ENCODE results near the gene TST.

The TST gene

DNA sequence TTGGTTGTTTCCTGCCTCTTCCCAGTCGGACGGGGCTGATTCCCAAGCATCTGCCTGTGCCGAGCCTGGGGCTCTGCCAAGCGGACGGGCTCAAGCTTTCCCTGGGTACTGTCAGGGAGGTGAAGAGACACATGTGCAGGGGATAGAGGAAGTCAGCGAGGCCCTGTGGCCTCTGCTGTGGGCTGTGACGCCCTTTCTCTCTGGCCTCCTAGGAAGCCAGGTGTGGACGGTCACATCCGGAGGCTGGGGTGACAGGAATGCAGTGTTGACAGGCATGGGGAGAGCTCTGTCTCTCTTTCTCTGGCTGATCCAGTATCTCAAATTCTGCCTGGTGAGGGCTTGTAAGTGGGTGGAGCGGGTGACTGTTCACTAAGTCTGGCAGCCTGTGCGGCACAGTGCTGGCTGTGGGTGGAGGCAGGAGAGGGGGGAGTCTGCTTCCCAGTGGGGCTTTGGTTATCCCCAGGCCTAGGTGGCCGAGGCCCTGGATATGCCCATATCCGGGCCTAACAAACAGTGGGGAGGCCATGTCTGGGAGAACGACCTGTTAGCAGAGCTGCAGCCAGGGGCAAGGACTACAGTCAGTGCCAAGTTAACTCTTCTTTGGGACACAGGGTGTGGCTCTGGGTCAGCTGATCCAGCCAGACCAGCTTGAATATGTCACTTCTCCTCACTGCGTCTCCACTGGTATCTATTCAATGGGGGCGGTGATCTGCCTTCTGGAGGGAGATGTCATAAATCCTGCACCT is 34.2 kb upstream of the TST start:
- no peak for DNase-seq

DNA sequence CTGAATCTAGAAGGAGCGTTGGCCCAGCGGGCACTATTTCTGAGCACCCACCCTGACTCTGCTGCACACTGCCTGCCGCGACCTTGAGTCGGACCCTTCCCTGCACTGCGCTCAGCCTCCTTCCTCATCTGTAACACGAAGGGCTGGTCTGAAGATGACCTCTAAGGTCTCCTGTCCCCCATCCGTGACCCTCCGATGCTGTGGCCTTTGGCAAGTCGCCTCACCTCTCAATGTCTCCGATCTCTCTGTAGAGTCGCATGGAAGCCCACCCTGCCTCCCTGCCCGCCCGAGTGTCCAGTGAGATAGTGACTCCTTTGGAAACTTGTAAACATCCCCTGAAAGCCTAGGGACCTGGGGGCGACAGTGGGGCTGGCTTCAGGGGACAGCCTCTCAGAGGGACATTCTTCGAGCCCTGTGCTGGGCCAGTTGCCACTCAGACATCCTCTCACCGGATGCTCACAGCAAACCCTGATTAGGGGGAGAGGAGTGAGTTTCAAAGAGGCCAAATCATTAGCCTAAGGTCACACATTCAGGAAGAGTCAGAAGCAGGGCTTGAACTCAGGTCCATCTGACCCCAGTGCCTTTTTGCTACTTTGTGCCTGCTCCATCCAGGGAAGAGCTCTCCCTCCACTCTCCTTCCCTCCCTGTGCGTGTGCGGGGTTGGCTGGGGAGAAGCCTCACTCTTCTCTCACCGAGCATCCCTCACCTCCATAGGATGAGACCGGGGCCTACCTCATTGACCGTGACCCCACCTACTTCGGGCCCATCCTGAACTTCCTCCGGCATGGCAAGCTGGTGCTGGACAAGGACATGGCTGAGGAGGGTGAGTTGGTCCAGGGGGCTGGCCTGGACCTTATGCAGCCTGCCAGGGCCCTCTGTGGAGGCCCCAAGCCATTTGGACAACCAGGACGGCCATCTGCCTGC is 33.4 kb upstream of the TST start:
- DNase-seq: no peak

DNA sequence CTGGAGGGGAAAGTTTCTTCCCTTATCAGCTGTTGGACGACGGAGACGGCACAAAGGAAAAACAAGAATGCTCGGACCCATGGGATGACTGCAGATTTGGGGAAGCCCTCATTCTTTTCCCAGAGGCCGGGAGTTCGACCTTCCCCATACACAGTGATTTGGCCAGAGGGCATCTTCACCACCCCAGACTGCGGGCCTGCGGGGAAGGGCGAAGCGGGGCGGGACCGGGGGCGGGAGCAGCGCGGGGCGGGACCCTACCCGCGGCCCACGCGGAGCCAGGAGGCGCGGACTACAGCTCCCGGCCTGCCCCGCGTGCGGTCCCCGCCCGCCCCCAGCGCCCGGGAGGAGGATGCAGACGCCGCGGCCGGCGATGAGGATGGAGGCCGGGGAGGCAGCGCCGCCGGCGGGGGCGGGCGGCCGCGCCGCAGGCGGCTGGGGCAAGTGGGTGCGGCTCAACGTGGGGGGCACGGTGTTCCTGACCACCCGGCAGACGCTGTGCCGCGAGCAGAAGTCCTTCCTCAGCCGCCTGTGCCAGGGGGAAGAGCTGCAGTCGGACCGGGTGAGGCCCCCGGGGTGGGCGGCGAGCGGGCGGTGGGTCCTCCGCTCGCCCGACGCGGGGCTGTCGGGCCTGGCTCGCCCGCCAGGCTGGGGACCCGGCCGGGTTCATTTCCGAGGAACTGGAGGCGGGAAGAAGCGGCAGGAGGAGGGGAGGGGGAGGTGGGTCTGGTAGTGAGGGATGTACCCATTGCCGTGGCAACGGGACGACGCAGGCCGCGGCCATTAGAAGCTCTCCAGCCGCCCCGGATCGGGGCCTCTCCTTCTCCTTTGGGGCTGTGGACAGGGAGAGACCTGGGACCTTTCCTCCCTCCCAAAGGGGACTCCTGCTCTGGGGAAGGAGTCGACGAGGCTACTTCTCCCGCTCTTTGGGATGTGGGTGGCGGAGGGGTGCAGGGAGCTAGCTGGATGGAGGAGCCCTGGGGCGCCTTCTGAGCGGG is 32.4 kb upstream of the TST start, which contains the start of gene KCTD17:
TSS of gene KCTD17 (plus strand) at position 352 of the 995 bp plus-strand sequence. CDS start at position 371, 19 bp downstream.
- no peak for DNase-seq

DNA sequence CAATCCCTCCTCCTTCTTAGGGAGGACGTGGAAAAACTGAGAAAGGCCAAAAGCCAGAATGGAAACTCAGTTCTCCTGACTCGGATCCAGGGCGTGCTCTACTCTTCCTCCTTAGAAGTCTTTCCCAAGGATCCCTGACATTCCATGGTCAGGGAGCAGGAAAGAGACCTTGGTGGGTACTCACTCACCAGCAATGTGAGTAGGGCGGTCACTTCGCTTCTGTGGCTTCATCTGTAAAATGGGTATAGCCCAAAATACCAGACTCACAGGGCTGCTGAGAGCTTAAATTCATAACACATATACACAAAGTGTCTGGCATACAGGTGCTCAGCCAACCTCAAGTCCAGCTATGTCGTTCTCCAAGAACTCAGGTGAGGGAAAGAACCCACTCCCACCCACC is 31.7 kb upstream of the TST start:
- no peak for DNase-seq

DNA sequence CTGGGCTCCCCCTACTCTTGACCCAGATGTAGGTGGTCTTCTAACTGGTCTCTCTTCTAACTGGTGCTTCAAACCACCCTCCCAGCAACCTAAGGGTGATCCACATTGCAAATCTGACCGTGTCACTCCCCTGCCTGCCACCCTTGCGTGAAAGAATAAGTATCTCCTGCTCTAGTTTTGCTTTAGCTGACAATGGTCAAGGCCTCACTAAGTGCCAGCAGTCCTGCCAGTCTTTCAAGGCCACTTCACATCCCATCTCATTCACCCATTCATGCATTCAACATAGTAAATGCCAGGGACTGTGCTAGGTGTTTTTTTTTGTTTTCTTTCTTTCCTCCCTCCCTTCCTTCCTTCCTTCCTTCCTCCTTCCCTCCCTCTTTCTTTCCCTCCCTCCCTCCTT is 30.0 kb upstream of the TST start:
- no peak for DNase-seq

DNA sequence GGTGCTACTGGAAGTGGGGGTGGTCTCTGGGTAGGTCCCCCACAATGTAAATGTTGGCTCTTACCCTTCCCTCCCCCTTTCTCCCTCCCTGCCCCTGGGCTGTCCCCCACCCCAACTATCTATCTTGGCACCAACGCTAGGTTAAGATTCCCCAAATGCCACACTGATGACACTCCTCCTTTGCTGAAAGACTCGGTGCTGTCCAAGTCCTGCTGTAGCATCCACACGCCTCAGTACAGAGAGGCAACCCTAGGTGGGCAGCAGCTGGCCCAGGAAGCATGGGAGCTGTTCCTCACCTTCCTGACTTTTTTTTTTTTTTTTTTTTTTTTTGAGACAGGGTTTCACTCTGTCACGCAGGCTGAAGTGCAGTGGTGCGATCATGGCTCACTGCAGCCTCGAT is 28.9 kb upstream of the TST start:
- DNase-seq: no peak

DNA sequence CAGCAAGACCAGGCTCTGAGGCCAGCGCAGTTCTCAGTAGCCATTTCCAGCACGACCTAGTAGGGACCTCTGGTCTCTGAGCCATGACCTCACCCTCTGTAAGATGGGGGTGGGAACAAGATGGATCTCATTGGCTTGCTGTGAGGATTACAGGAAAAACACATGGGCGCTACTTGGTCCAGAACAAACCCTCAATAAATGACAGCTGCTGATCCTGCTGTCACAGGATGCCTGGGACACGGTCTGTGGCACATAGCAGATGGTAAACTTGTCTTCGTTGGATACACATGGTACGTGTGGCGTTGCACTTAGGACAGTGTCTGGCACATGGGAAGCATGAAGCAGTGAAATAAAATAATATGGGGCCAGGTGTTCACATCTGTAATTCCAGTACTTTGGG is 27.8 kb upstream of the TST start:
- no peak for DNase-seq

DNA sequence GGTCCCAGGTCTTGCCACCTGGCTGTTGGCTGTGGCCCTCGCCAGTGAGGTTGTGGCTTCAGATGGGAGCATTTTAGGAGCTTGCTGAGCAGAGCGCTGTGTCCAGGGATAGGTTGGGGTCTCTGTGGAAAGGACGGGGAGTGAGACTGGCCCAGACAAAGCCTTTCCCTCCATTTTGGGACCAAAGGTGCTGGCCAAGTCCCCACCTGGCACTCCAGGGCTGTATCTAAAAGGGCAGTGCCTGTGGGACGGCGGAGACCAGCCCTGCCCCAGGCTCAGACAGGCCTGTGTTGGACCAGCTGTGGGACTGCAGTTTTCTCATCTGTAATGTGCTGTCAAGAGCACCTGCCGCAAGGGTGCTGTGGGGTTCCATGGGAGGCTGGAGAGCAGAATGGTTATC is 27.3 kb upstream of the TST start:
- no peak for DNase-seq

DNA sequence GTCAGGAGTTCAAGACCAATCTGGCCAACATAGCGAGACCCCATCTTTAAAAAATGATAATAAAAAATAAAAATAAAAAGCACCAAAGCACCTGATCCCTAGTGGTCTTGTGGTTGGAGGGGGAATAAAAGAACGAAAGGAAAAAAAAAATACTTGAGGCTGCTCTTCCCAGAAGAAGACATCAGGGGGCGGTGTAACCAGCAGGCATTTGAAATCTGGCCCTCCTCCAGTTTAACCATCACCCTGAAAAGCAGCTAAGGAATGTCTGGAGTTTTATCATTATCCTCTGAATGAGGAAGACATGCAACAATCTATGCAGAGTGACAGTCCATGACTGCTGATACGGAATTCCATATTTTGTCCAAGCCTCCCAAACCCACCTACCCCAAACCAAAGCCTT is 26.7 kb upstream of the TST start:
- DNase-seq: no peak

DNA sequence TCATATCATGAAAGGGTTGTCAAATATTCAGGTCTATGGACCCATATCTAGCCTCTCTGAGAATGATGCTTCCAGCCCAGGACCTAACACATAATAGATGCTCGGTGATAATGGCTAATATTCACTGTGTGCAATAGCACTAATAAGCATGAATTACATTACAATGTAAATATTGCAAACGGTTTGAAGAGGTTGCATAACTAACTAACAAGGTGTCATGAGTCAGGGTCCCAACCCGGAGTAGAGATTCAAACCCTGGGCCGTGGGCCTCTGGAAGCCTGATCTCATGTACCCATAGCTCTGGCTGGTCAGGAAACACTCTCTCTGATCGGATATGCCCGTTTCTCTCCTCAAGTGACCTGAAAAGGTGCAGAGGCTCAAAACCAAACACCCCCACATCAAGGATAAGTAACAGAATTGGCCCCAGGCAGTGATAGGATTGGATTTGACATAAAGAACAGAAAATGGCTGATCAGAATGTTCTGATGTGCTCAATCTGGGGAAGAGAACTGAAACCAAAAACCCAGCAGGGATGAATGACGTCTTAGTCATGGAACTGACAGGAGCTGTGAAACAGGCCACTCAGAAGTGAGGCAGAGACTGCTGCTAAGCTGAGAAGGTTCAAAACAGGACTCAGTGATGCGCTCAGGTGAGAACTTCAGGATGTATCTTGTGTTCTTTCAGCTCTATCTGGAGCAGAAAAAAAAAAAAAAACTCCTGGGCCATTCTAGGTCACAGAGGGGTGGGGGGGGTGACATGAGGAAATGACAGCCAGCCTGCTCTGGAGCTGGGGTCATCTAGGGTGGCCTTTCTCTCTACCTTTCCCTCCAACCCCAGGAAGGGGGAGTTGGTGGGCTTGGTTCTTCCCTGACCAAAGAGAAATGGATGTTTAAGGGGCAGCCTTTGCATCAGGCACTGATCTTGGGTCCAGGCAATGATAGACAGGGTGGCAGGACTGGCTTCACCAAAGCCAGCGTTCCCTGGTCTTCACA is 25.7 kb upstream of the TST start:
- no peak for DNase-seq

DNA sequence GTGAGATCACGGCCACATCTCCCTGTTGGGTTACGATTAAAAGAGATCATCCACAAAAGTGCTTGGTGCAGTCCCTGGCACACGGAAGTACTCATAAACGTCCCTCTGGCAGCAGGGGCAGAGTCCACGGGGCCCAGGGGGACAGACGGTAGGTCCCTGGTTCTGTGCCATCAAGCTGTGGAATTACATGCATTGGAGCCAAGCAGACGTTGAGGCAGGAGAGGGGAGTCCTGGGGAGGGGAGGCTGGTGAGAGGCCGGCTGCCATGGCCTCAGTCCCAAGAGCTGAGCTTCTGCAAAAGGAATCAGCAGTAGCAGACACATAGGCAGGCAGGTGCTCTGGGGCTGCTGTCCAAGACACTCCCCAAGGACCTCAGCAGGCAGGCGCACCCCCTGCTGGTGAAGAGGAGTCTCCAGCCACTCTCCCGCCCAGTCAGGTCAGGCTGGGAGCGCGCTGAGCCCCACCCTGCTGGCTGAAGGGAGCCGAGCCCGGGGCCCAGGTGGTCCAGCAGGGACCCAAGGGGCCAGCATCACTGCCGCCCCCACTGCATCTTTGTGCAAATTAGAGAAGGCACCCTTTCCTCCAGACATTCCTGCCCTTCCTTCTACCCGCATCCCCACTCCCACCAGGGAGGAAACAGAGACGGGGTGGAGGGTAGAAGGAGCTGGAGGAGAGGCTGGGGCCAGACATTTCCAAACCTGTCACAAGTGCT is 24.7 kb upstream of the TST start:
- DNase-seq: no peak

DNA sequence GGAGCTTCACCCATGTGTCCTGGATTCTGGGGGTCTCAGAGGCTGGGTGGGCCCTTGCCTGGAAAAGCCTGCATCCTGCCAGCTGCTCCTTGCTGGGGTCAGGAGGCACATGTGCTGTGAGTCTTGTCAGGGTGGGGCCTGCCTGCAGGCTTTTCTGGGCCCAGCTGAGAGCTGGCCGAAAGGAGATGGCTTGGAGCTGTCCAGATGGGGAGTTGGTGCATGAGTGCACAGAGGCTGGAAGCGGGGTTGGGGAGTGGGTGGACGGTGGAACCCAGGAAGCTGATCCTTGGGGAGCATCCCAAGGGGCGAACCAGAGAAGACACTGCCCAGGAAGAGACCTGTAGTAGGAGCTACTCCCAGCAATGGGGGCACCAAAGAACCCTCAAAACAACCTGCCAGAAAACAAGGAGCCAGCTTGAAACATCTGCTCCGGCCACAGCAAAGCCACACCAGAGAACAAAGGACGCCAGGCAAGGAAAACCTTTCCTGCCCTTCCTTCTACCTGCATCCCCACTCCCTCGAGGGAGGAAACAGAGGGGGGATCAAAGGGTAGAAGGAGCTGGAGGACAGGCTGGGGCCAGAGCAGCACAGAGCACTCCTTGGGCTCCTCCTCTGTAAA is 24.1 kb upstream of the TST start:
- DNase-seq: no peak

DNA sequence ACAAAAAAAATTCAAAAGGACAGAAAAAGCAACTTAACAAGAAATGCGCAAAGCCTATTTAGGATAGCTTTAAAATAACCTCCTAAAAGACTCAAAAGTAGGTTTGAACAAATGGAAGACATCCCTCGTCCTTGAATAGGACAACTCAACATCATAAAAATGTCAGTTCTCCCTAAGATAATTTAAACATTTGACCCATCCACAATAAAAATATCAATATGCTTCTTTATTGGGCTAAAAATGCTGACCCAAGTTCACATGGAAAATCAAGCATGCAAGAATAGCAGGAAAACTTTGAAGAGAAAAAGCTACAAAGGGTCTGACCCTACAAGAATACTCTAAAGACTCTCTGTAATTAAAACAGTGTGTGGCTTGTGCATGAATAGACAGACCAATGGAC is 20.2 kb upstream of the TST start:
- no peak for DNase-seq

DNA sequence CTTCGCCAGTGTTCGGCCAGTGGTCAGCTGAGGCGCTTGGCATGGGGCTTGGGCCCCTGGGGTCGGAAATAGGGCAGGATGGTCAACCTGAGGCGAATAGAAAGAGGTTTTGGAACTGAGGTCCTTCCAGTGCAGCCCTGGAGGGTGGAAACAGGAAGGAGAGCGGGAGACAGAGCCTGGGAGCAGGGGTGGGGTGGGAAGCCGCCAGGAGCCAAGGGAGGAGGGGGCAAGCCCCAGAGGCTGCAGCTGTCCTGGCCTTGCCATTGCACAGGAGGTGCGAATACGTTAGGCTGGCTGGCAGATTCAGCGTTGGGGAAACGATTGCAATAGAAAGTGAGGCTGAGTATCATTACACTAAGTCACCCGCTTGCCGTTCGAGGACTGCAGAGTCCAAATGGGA is 18.4 kb upstream of the TST start:
- DNase-seq: no peak

DNA sequence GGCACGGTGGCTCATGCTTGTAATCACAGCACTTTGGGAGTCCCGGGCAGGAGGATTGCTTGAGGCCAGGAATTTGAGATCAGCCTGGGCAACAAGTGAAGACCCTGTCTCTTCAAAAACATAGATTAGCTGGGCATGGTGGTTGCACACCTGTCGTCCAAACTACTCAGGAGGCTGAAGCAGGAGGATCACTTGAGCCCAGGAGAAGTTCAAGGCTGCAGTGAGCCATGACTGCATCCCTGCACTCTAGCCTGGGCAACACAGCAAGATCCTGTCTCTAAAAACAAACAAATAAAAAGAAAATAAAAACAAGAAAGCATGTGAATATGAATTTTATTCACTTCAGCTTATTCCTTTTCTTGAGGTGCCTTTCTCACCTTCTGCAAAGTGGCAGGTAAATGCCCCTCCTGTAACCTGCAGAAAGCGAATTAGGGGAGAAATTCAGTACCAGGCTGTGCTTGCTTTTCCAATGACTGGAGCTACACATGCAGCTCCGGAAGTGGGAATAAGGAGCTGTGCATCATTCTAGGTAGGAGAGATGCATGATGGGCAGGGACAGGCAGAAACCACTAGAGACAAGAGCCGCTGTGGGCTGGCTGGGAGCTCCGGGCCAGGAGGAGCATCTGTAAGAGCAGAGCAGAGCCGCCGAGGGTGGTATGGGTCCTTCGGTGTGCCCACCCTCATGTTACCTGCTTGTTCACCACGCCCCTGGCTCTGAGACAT is 17.6 kb upstream of the TST start:
- DNase-seq: no peak

DNA sequence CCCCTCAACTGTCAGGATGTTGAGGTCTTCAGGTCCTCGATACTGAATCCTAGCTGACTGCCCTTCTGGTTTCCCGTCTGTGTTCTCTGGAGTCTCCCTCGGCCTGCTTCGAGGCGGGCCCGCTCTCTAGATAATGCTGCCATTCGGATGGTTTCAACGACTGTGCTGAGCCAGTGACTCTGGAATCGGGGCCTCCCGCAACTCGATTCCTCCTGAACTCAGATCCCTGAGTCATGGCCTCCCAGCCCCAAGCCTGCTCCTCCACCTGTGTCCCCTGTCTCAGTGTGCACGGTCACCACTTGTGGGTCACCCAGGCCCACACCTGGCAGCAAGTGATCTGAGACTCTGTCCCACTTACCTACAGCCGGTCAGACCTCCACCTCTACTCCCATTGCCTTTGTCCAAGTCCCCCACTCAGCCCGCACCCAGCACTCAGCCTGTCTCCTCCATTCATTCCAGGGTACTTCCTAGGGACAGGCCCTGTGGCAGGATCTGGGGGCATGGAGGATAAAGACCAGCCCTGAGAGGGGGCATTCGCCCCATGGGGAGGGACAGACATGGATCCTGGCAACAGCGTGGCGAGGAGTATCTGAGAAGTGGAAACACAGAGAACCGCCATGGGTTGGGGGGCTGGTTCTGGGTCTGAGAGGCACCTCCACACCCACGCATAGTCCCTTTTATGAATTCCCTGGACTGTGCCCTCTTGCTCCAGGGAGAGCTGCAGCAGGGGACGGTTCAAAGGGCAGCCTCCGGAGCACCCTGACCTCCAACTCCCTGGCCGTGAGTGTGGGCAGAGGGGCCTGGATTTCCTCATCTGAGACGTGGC is 14.6 kb upstream of the TST start:
- no peak for DNase-seq

DNA sequence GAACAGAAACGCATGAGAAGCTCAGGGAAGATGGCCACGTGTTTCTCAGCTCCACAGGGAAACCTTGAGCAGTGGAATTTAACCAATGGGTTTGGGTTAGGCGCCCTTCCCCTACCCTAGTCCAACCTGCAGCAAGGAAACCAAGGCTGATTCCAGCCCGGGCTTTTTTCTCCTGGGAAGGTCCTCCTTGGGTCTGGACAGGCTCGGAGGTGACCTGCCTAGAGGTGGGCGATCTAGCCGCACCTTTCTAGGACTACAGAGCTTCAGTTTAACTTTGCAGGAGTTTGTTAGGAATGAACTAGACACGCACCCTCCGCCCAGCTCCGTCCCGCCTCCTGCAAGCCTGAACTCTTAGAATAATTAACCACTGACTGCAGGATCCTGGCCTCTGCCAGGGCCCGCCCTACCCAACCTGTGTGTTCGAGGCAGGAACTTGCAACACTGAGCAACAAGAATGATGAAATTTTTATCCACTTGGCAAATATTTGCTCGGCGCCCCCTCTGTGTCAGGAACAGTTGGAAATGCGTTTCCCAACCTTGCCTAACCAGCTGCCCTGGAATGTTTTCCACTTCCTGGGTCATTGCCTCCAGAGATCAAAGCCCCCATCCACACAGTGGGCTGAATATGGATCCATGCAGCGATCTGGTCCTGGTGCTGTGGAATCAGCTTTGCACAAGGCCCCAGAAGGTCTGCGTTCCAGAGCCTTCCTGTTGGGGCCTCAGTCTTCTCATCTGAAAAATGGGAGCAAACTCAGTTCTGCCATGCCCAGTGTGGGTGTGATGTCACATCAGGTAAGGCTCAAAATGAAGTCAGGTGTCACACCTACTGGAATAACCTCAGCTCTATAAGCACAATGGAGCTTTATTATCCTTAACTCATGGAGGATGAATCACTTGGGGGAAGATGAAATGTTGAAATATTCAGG is 13.6 kb upstream of the TST start:
- DNase-seq: no peak

DNA sequence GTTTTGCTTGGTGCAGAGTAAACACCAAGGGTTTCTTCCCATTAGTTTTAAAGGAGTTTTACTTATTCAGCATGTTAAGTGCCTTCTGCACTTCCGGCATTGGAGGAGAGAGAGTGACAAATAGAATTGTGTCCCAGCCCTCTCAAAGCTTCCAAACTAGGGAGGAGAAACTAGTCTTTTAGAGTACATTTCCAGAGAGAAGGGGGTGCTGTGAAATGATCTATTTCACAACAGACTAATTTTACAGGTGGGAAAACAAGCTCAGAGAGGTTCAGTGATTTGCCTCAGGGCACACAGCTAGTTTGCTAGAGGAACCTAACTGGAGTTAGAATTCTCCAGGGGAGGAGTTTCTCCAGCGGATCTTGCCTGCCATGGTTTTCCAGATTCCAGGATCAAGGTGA is 12.9 kb upstream of the TST start:
- no peak for DNase-seq

Measured in NCI-H774 (cell line).